ENCODE measurements around the gene CASP1. TPM values are rescaled to one million over a fixed set of nuclear protein-coding genes. Genes with fewer than 3 reads are reported as not detected.
"Not testable (repeated sequence)": the region's sequence is repeated elsewhere in the genome, so short reads cannot be mapped to it uniquely, and the experiment has no call there.

CASP1 gene
- total and polyA plus RNA-seq, 10 of the 15 experiments (the other 5 are each of a cell fraction or from before 2014, with no cell fraction given): 9.0 to 39.7 (median 17.6) TPM

GRCh38 chr11:105040703-105041102 lies 5.8 kb upstream of the CASP1 start (continued):
- TF ChIP-seq IRF3 (IDR thresholded peaks at IDR 0.05): no peak
- TF ChIP-seq ZSCAN29 (IDR thresholded peaks at IDR 0.05): no peak

GRCh38 chr11:105034388-105034787 lies 556 bp downstream of the CASP1 start:
- peak overlapping the region; percentile 58 for H3K4me3 ChIP-seq
- H3K36me3 ChIP-seq (ENCODE audit: control insufficient read depth in 2 of 2, insufficient read depth in 2 of 2, low read length in 1 of 2); in situ Hi-C loops (cut with MboI); H3K9me3 ChIP-seq (replicated peaks; ENCODE audit: control insufficient read depth, insufficient read depth, low read length); FAIRE-seq; H3K79me2 ChIP-seq (ENCODE audit: control insufficient read depth, insufficient read depth, low read length); H3K4me1 ChIP-seq (ENCODE audit: control insufficient read depth, insufficient read depth, low read length); CTCF ChIA-PET; H4K20me1 ChIP-seq (ENCODE audit: control insufficient read depth, insufficient read depth); POLR2A ChIA-PET; intact Hi-C loops (cut with micrococcal nuclease; ENCODE audit: unreplicated experiment); H3K27me3 ChIP-seq (replicated peaks in 1 of 2; ENCODE audit: control insufficient read depth in 2 of 2, insufficient read depth in 2 of 2, low read length in 1 of 2); DNase-seq (ENCODE audit: low read depth, low spot score): not testable (repeated sequence)
- RAD21 ChIA-PET (ENCODE audit: unreplicated experiment): interaction anchor here (2.1 kb wide), 1 partner anchor 9 kb away, joined by 9 read pairs; no protein-coding TSS in a partner anchor
- peak overlapping the region; percentile 87; the same call in 1 of the 2 replicates for H2AFZ ChIP-seq (ENCODE audit: control insufficient read depth, low read depth, low read length)
- peak overlapping the region; percentile 46 for H3K4me2 ChIP-seq (ENCODE audit: control insufficient read depth, insufficient read depth)
- 67% methylated on average over 2 of the region's 2 CpGs for WGBS (ENCODE audit: insufficient coverage, insufficient replicate concordance, low lambda C conversion rate, missing lambda C conversion rate)
- TSS peak; percentile 57 for BruUV-seq (replicated peaks)
- H3K27ac ChIP-seq (ENCODE audit: control insufficient read depth, insufficient read depth): peak overlapping the region; percentile 50; the same call in 1 of the 2 replicates
- peak; percentile 18 for ATAC-seq
- H3K9ac ChIP-seq (ENCODE audit: control insufficient read depth, insufficient read depth, low read length): peak overlapping the region; percentile 24; the same call in 1 of the 2 replicates
- SMC1A ChIA-PET (ENCODE audit: uncharacterized antibody, unreplicated experiment): interaction anchor here (5.4 kb wide), 1 partner anchor 9 kb away, joined by 21 read pairs; no protein-coding TSS in a partner anchor

- WGBS (ENCODE audit: insufficient coverage, insufficient replicate concordance, low lambda C conversion rate, missing lambda C conversion rate): 58% methylated on average over 1 of the region's 1 CpG
- no peaks in the 10 kb centered on the region for H3K27me3 ChIP-seq (replicated peaks in 1 of 2; ENCODE audit: control insufficient read depth in 2 of 2, insufficient read depth in 2 of 2, low read length in 1 of 2)
- H2AFZ ChIP-seq (ENCODE audit: control insufficient read depth, low read depth, low read length): no peak overlapping the region; the same call in 1 of the 2 replicates
- ATAC-seq (peak; percentile 48), DNase-seq (ENCODE audit: low read depth, low spot score) (no peak), FAIRE-seq (no peak)
- 0 out of 2 replicates have a peak overlapping the region, but pooled peaks have one; percentile 26 for H3K9ac ChIP-seq (ENCODE audit: control insufficient read depth, insufficient read depth, low read length)
- in situ Hi-C loops (cut with MboI): no loop called here
- BruUV-seq (replicated peaks): no TSS peak
- RAD21 ChIA-PET (ENCODE audit: unreplicated experiment): interaction anchor here (2.1 kb wide), 1 partner anchor 10 kb away, joined by 9 read pairs; no protein-coding TSS in a partner anchor
- no peaks in the 10 kb centered on the region; the same call in 1 of the 2 replicates for H3K79me2 ChIP-seq (ENCODE audit: control insufficient read depth, insufficient read depth, low read length)
- H3K36me3 ChIP-seq (ENCODE audit: control insufficient read depth in 2 of 2, insufficient read depth in 2 of 2, low read length in 1 of 2): no peaks in the 10 kb centered on the region
- no peak overlapping the region; the same call in 1 of the 2 replicates for H3K27ac ChIP-seq (ENCODE audit: control insufficient read depth, insufficient read depth)
- no peaks in the 10 kb centered on the region for H4K20me1 ChIP-seq (ENCODE audit: control insufficient read depth, insufficient read depth)
- peak overlapping the region; percentile 58 for H3K4me3 ChIP-seq
- no peak overlapping the region for H3K4me2 ChIP-seq (ENCODE audit: control insufficient read depth, insufficient read depth)
- intact Hi-C loops (cut with micrococcal nuclease; ENCODE audit: unreplicated experiment): no loop called here
- SMC1A ChIA-PET (ENCODE audit: uncharacterized antibody, unreplicated experiment): interaction anchor here (5.4 kb wide), 1 partner anchor 10 kb away, joined by 21 read pairs; no protein-coding TSS in a partner anchor
- POLR2A ChIA-PET: interaction anchor here (1.5 kb wide), 1 partner anchor 10 kb away, joined by 6 read pairs; no protein-coding TSS in a partner anchor
- no peaks in the 10 kb centered on the region; the same call in 2 of the 3 replicates for H3K9me3 ChIP-seq (replicated peaks; ENCODE audit: control insufficient read depth, insufficient read depth, low read length)
- CTCF ChIA-PET: interaction anchor here (2.1 kb wide), 1 partner anchor 10 kb away, joined by 6 read pairs; no protein-coding TSS in a partner anchor
- H3K4me1 ChIP-seq (ENCODE audit: control insufficient read depth, insufficient read depth, low read length): 0 out of 2 replicates have a peak, but pooled peaks cover 3% of the 10 kb centered on the region
- TF ChIP-seq CHD1 (IDR thresholded peaks at IDR 0.05; ENCODE audit: low read depth, low read length) (no peak), ZBTB11 (CRISPR knock-in tag; IDR thresholded peaks at IDR 0.05) (no peak), PRDM15 (CRISPR knock-in tag; IDR thresholded peaks at IDR 0.05) (no peak)
These were observed 1.2 kb downstream of the CASP1 start for GRCh38 chr11:105033781-105034180.
